Activated naive CD8-positive, alpha-beta T cell (primary cell): ENCODE data around the gene HOXB6.
A peak's percentile ranks its signal among the peaks of the same experiment; 100 is the strongest.

Experiments
- H3K27ac Mint-ChIP-seq: one replicate; pipeline ENCODE4 v1.8.0; 2021; ENCODE audit warnings: mixed read lengths
- H3K27me3 Mint-ChIP-seq: one replicate; pipeline ENCODE4 v1.8.0; 2021; ENCODE audit warnings: mixed read lengths
- H3K36me3 Mint-ChIP-seq: one replicate; pipeline ENCODE4 v1.8.0; 2021; ENCODE audit warnings: mixed read lengths
- H3K4me1 Mint-ChIP-seq: one replicate; pipeline ENCODE4 v1.8.0; 2021; ENCODE audit warnings: low read depth, mixed read lengths
- H3K4me3 Mint-ChIP-seq: one replicate; pipeline ENCODE4 v1.8.0; 2021; ENCODE audit warnings: mild to moderate bottlenecking, mixed read lengths
- H3K9me3 Mint-ChIP-seq: one replicate; pipeline ENCODE4 v1.8.0; 2021; ENCODE audit warnings: low read depth, mixed read lengths

Gene HOXB6

DNA sequence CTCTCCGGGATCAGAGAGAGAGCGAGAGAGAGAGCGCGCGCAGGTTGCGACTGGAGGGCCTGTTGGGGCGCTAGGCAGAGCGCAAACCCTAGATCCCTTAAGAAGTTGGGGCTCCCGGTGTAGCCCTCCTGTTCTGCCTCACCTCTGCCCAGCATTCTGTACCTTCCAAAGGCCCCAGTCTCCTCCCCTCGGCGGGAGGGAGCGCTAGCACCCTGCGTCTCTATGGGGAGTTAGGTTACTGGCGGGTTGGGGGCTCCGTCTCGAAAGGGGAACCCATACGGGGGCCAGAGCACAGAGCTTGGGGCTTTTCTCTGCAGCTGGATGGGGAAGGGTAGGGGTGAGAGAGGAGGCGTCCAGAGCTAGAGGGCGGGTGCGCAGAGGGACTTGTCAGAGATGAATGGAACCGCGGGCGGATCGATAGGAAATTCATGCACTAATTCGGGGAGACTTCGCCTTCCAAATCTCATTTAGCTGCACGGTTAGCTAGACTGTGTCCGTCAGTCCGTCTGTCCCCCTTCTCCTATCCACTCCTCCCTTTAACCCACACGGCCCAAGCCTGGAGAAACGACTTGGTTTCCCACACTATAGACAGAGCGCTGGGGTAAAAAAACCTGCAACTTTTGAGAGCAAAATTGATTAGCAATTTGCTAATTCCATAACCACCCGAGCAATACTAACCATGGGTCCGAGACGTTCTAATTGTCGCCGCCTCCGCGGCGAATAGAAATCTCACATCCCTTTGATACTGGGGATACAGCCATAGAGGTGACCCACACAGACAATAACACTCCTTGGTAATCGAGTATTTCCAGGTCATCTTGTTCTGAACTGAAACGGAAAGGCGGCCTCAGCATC, 25.9 kb downstream of the HOXB6 start:
- Mint-ChIP-seq H3K9me3 (no peaks in the 10 kb centered on the region), H3K36me3 (no peaks in the 10 kb centered on the region), H3K4me3 (peak overlapping the region; percentile 88), H3K27ac (no peak overlapping the region), H3K27me3 (peaks cover 40% of the 10 kb centered on the region), H3K4me1 (peaks cover 48% of the 10 kb centered on the region)

DNA sequence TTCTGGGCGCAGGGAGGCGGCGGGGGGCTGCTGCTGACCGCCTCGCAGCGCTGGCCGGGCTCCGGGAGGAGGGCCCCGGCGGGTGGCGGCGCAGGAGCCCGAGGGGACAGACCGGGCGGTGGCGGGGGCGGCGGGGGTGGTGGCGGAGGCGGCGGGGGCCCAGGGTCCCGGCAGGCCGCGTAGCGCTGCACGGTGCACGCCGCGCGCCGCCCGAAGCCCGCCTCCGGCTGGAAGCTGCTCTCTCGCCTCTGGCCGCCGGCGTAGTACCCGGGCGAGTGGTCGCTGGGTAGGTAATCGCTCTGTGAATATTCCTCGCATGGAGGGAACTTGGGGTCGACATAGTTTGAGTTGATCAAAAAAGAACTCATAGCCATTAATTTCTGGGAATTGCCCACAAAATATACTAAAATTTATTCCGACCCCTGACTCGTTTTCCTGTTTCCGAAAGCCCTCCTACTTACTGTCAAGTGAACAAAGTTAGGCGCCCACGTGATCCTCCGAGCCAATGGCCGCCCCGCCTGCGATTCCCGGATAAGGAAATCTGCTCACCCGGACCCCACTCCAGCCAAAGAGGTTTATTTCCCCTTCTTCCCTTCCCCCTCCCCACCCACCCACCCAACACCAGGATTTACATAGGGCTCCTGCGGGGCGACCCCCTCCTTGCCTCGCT, 26.7 kb downstream of the HOXB6 start, which contains the start of gene HOXB4:
TSS of gene HOXB4 (minus strand) at position 405 of the 670 bp plus-strand sequence. CDS start at position 374, 31 bp downstream.
- peaks cover 38% of the 10 kb centered on the region for H3K27me3 Mint-ChIP-seq
- H3K4me1 Mint-ChIP-seq, result peaks cover 48% of the 10 kb centered on the region
- H3K9me3 Mint-ChIP-seq, result no peaks in the 10 kb centered on the region
- H3K36me3 Mint-ChIP-seq, result no peaks in the 10 kb centered on the region
- H3K27ac Mint-ChIP-seq, result no peak within 1 kb of the TSS
- H3K4me3 Mint-ChIP-seq, result peak within 1 kb of the TSS; percentile 88

DNA sequence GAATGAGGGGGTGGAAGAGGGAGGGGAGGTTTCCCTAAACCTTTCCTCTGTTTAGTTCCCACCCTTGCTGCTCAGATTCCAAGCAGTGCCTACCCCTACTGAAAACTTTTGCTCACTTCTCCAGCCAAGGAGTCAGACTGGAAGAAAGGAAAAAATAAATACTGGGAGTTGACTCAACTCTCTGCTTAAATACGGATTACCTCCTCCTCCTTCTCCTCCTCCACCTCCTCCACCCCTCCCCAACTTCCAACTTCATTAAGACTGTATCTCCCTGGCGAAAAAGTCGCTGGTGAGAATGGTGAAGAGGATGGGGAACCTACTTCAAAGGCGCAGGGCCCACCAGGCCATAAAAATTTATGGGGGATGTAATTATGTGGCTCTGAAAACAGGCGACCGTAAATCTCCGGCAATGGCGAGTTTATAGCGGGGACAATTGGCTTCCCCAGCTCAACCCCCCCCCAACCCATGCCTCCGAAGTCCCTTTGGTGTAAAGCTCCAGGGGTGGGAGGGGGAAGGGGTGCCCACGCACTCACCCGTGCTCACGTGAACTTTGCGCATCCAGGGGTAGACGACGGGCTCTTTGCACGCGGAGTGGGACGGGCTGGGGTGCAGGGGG, 27.3 kb downstream of the HOXB6 start:
- H3K4me1 Mint-ChIP-seq, result peaks cover 45% of the 10 kb centered on the region
- H3K27ac Mint-ChIP-seq, result no peak overlapping the region
- H3K27me3 Mint-ChIP-seq, result peaks cover 31% of the 10 kb centered on the region
- H3K9me3 Mint-ChIP-seq, result no peaks in the 10 kb centered on the region
- H3K4me3 Mint-ChIP-seq, result peak overlapping the region; percentile 84
- H3K36me3 Mint-ChIP-seq, result no peaks in the 10 kb centered on the region

DNA sequence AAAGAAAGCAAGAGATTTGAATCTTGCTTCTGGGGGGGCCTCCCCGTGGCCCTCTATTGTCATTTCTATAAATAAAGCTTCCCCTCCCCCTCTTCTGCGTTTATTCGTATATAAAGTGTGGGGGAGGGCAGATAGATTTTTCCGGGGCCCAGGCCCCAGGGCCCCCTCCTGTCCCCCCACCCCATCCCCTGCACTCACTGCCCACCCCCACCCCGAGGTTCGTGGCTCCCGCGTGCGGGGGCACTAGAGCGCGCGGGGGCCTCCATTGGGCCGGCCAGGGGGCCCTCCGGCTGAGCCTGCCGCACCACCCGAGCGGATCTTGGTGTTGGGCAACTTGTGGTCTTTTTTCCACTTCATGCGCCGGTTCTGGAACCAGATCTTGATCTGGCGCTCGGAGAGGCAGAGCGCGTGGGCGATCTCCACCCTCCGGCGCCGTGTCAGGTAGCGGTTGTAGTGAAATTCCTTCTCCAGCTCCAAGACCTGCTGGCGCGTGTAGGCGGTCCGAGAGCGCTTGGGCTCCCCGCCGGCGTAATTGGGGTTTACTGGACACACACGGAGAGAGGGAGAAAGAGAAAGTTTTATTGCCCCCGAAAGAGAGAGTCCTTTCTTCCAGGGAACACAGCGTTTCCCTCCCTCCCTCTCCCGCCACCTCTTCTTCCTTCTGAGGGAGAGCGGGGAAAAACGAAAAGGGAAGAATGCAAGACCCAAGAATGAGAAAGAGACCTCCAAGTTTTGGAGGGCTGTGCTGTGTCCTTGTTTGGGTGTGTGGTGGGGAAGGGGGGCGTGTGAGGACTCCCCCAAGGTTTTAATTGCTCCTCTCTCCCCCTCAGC, 28.1 kb downstream of the HOXB6 start:
- Mint-ChIP-seq H3K27ac (no peak overlapping the region), H3K36me3 (no peaks in the 10 kb centered on the region), H3K27me3 (peaks cover 28% of the 10 kb centered on the region), H3K4me3 (peak overlapping the region; percentile 84), H3K4me1 (peaks cover 41% of the 10 kb centered on the region), H3K9me3 (no peaks in the 10 kb centered on the region)

GRCh38 chr17:48575673-48576478, 28.9 kb downstream of the HOXB6 start:
- Mint-ChIP-seq H3K4me3 (no peak overlapping the region), H3K27ac (no peak overlapping the region), H3K27me3 (peaks cover 22% of the 10 kb centered on the region), H3K4me1 (peaks cover 34% of the 10 kb centered on the region), H3K9me3 (no peaks in the 10 kb centered on the region), H3K36me3 (no peaks in the 10 kb centered on the region)

GRCh38 chr17:48575066-48575582, 29.7 kb downstream of the HOXB6 start:
- Mint-ChIP-seq H3K9me3 (no peaks in the 10 kb centered on the region), H3K27me3 (peaks cover 15% of the 10 kb centered on the region)

DNA sequence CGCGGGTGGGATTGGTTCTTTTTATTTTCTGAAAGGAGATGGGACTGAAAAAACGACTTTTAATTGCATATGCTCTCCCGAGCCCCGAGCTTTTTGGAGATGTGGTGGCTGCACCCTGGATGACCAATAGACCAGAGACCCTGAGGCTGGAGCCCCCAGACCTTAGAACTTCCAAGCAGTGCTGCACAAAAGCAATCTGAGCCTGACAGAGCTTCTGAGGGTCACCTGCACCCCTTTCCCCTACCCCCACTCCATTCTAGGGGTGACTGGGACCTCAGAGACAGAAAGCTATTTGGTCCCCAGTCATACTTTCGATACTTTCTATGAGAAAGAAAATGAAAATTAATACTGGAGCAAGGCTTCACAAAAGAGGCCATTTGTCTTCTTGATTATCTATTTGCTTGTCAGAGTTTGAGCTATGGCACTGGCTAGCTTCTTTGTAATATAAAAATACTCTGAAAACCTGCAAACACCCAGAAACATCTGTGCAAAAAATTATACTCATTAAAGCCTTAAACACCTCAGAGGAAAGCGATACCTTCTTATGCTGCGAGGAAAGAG, 30.2 kb downstream of the HOXB6 start:
- no peaks in the 10 kb centered on the region for H3K9me3 Mint-ChIP-seq
- H3K27ac Mint-ChIP-seq, result no peak overlapping the region
- H3K4me1 Mint-ChIP-seq, result peaks cover 26% of the 10 kb centered on the region
- H3K4me3 Mint-ChIP-seq, result no peak overlapping the region
- no peaks in the 10 kb centered on the region for H3K36me3 Mint-ChIP-seq
- H3K27me3 Mint-ChIP-seq, result peaks cover 12% of the 10 kb centered on the region

More at GRCh38 chr17:48575066-48575582, 29.7 kb downstream of the HOXB6 start:
- Mint-ChIP-seq H3K4me3 (no peak overlapping the region), H3K36me3 (no peaks in the 10 kb centered on the region), H3K4me1 (peaks cover 29% of the 10 kb centered on the region), H3K27ac (no peak overlapping the region)

DNA sequence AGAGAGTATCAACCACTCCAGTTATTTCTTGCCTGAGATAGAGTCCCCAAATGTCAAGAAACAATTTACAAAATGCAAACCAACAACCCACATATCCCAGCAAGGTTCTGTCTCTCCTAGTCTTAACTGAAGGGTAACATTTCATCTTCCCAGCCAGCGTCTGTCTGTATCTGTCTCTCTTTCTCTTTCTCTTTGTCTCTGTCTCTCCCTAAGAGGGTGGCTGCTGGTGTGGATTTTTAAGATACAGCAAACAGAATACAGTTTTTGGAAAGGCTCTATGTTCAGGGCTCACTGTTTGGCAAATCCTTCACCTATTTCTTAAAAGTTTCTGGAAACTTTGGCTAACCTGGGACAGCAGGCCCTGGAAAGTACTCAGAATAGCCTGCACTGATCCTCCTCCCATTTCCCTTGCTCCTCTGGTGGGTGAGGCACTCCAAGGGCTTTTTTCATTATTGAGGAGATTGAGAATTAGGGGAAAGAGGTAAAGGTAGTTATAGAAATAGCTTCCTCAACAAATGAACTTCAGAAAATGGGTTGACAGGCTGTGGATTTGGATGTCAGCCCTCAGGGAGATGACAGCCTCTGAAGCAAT, 32.9 kb downstream of the HOXB6 start:
- H3K36me3 Mint-ChIP-seq, result no peaks in the 10 kb centered on the region
- peaks cover 9% of the 10 kb centered on the region for H3K27me3 Mint-ChIP-seq
- no peaks in the 10 kb centered on the region for H3K9me3 Mint-ChIP-seq
- no peak overlapping the region for H3K4me3 Mint-ChIP-seq
- H3K4me1 Mint-ChIP-seq, result peaks cover 11% of the 10 kb centered on the region
- no peak overlapping the region for H3K27ac Mint-ChIP-seq

DNA sequence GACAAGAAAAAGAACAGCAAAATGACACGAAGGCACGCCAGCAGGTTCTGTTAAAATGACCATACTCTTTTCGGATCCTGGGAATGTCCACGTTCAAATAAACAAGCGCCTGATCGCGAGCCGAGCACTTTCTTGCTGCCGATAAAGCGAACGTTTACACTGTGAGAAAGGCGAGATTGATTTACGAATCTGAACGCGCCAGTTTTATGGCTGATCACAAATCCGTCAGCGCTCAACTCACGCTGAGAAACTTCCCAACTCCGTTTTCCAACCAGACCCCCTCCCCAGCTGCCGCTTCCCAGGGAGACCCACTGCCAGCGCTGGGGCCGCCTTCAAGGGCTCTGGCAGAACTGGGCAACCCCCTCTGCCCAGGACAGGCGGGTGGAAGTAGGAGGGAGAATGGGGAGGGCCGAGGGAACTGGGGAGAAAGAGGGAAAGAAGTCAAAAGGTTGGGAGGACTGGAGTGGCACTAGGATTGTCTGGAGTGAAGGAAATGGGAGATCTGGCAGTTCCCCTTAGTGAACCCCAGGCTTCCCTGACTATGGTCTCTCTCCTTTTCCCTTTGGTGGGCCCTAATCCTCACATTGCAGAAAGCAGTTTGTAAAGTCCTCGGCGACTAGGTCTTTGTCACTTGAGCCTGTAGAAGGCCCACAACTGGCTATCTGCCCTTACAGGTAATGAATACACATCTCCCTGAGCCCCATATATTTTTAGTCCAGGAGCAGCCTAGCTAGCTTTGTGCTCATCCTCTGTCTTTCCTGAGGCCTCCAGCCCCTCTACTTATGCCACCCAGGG, 33.6 kb downstream of the HOXB6 start:
- Mint-ChIP-seq H3K9me3 (no peaks in the 10 kb centered on the region), H3K36me3 (no peaks in the 10 kb centered on the region), H3K27ac (no peak overlapping the region), H3K4me3 (no peak overlapping the region), H3K4me1 (peaks cover 8% of the 10 kb centered on the region), H3K27me3 (peaks cover 9% of the 10 kb centered on the region)

DNA sequence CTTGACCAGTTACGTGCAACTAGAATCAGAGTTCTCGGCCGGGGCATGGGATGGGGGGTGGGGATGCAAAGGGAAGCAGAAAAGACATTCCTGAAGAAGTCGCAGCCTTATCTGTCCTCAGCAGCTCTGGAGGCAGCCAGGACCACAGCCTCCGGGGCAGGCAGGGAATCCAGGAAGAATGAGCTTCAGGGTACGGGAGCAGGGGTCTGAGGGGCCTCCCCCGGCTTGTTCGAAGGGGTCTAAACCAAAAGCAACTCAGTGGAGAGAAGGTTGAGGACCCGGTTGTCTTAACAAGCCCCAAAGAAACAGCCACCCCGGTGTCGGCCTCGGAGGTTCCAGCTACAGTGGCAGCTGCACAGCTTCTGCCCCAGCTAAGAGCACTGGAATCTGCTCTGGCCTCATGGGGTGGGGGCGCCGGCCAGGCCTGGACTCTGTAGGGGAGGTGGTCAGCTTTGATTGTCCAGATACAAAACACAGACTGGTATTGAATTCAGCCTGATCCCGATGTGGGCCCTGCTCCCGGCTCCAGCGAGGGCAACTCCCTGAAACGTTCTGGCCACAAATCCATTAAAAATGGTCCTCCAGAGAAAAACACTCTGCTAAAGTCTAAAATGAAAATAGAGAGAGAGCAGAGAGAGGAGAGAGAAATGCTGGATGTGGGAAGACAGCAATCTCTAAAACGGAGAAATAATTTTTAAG, 34.3 kb downstream of the HOXB6 start:
- Mint-ChIP-seq H3K9me3 (no peaks in the 10 kb centered on the region), H3K27ac (no peak overlapping the region), H3K4me3 (no peak overlapping the region), H3K27me3 (peaks cover 9% of the 10 kb centered on the region), H3K4me1 (peaks cover 5% of the 10 kb centered on the region), H3K36me3 (no peaks in the 10 kb centered on the region)

DNA sequence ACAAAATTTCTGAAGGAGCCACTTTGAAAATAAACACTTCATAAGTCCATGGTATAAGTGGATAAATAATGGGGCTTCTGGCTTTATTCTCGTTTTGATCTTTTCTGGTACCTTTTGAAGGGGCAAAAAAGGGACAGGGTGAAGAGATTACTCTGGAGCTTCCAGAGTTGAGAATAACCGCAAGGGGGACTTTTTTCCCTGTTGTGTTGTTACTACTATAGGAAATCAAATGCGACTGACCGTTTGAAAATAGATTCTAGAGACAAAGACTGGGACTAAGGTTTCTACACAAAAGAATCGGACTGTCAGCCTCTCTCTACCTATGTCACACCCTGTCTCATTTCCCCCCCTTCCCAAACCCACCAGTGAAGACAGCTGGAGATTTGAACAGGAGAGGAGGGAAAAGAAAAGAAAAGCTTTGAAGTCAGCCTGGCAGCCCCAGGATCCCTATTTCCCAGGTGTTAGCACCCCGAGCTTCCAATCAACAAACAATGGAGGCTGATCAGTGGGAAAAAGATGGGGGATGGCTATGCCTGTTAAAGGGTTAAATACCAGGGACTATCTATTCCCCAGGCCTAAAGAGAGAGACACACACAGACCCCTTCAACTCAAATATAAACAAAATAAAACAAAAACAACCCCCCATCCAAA, 35.0 kb downstream of the HOXB6 start:
- H3K4me3 Mint-ChIP-seq, result no peak overlapping the region
- H3K27ac Mint-ChIP-seq, result no peak overlapping the region
- no peaks in the 10 kb centered on the region for H3K36me3 Mint-ChIP-seq
- H3K27me3 Mint-ChIP-seq, result peaks cover 9% of the 10 kb centered on the region
- H3K4me1 Mint-ChIP-seq, result peaks cover 5% of the 10 kb centered on the region
- no peaks in the 10 kb centered on the region for H3K9me3 Mint-ChIP-seq

GRCh38 chr17:48569240-48569582, 35.6 kb downstream of the HOXB6 start:
- no peaks in the 10 kb centered on the region for H3K36me3 Mint-ChIP-seq
- H3K4me3 Mint-ChIP-seq, result no peak overlapping the region
- H3K27me3 Mint-ChIP-seq, result peaks cover 8% of the 10 kb centered on the region
- peaks cover 5% of the 10 kb centered on the region for H3K4me1 Mint-ChIP-seq
- H3K9me3 Mint-ChIP-seq, result no peaks in the 10 kb centered on the region
- H3K27ac Mint-ChIP-seq, result no peak overlapping the region
